Measurements from ENCODE around the gene ANXA5. TPM values are rescaled to one million over a fixed set of nuclear protein-coding genes. Genes with fewer than 3 reads are reported as not detected.

The ANXA5 gene
- total and polyA plus RNA-seq, 9 of the 15 experiments (the other 6 are each of a cell fraction or from before 2014, with no cell fraction given) = 49.9 to 131 (median 84.5) TPM

DNA sequence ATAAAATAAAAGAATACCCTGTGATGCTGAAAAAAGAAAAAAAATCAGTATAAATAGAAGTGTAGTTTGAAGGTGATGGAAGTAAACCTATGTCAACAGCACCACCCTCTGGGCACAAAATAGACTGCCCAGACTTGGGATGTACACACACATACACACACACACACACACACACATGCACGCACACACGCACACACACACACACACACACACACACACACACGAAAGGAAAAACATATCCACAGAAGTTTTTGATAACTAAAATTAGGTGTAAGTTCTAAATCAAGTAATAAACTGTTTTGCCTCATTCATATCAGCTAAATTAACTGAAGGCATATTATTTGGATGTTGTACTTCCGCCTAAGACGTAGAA is 40.5 kb downstream of the ANXA5 start (continued):
- TF ChIP-seq REST (IDR thresholded peaks at IDR 0.05; ENCODE audit: borderline replicate concordance) (peak; percentile 34; the same call in 1 of the 2 replicates), REST (CRISPR knock-in tag; IDR thresholded peaks at IDR 0.05; ENCODE audit: low read depth) (no peak), MCM7 (IDR thresholded peaks at IDR 0.05) (no peak), KLF16 (IDR thresholded peaks at IDR 0.05) (no peak), ZNF324 (CRISPR knock-in tag; IDR thresholded peaks at IDR 0.05) (no peak), POLR2H (tag; IDR thresholded peaks at IDR 0.05; ENCODE audit: low read depth) (no peak), NKRF (IDR thresholded peaks at IDR 0.05; ENCODE audit: borderline replicate concordance) (no peak), CBFA2T2 (conservative IDR thresholded peaks at IDR 0.05) (no peak), CBX3 (IDR thresholded peaks at IDR 0.05; ENCODE audit: borderline replicate concordance in 1 of 2, low read length in 2 of 2) (no peak), RFX5 (IDR thresholded peaks at IDR 0.05; ENCODE audit: low read depth, low read length) (no peak)
- TF ChIP-seq, protein P1, sequence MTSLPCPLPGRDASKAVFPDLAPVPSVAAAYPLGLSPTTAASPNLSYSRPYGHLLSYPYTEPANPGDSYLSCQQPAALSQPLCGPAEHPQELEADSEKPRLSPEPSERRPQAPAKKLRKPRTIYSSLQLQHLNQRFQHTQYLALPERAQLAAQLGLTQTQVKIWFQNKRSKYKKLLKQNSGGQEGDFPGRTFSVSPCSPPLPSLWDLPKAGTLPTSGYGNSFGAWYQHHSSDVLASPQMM (CRISPR knock-in tag; IDR thresholded peaks at IDR 0.05) = no peak
